GM04504 (cell line): ENCODE measurements around the gene CFAP251.
"Not testable (repeated sequence)": the region's sequence is repeated elsewhere in the genome, so short reads cannot be mapped to it uniquely, and the experiment has no call there.

Experiments used
- DNase-seq: peaks from one replicate; pipeline ENCODE4 v3.0.0-alpha.2; 2012; ENCODE audit warnings: low read depth

CFAP251 gene

DNA sequence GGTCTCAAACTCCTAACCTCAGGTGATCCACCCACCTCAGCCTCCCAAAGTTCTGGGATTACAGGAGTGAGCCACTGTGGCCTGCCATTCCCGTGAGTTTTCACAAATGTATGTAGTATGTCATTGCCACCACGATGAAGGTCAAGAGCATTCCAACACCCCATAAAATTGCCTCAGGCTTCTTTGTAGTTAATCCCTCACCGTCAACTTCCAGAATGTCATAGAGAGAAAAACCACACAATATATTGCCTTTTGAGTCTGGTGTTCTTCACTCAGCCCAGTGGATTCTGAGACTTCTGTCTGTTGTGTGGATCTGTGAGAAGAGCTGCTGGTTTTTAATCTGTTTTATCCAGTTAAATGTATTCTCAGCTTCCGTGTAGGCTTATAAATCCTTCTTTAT lies 12.6 kb upstream of the CFAP251 start:
- no peak for DNase-seq

DNA sequence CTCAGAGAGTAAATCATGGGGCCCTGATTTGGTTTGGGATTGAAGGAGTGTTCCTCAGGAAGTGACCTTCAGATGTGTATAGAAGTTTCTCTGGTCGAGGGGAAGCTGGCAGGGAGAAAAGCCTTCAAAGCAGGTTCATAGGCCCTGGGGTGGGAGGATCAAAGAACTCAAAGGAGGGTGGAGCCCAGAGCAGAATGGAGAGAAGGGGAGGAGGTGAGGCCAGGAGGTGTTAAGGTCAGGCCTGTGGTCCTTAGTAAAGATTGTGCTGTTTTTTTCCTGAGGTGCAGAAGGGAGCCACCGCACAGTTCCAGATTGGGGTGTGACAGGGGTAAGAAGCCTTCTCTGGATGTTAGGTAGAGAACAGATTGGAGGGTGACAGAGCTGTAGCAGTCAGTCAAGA lies 9.7 kb upstream of the CFAP251 start:
- DNase-seq = no peak

DNA sequence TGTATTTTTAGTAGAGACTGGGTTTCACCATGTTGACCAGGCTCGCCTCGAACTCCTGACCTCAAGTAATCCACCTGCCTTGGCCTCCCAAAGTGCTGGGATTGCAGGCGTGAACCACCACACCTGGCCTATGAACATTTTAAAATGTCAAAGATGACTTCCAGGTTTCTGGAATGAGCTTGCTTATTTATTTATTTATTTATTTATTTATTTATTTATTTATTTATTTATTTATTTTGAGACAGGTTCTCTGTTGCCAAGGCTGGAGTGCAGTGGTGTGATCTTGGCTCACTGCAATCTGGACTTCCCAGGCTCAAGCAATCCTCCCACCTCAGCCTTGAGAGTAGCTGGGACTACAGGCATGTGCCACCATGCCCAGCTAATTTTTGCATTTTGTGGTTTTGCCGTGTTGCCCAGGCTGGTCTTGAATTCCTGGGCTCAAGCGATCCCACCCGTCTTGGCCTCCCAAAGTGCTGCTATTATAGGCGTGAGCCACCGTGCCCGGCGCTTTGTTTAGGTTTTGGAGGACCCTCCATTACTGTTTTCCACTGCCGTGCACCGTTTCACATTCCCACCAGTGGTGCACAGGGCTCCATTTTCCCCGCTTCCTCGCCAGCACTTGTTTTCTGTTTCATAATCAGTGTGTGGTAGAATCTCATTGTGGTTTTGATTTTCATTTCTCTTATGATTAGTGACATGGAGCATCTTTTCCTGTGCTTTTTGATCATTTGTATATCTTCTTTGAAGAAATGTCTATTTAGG lies 6.4 kb upstream of the CFAP251 start:
- DNase-seq = no peak

DNA sequence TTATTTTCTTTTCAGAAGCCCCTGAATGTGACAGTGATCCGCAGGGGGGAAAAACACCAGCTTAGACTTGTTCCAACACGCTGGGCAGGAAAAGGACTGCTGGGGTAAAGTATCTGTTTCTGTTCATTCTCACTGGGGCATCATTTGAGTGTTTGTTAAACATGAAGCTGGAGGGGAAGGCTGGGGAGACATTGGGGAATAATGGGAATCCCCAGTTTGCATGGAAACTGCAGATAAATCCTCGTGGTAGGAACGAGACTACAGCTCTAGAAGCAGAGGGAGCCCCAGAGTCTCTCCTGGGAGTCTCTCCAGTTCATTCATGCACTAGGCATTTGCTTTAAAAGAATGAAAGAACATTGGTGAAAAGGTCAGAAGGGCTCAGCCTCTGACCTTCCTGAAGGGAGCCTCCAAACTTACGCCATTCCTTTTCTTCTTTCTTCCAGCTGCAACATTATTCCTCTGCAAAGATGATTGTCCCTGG lies 2.5 kb upstream of the CFAP251 start:
- no peak for DNase-seq

DNA sequence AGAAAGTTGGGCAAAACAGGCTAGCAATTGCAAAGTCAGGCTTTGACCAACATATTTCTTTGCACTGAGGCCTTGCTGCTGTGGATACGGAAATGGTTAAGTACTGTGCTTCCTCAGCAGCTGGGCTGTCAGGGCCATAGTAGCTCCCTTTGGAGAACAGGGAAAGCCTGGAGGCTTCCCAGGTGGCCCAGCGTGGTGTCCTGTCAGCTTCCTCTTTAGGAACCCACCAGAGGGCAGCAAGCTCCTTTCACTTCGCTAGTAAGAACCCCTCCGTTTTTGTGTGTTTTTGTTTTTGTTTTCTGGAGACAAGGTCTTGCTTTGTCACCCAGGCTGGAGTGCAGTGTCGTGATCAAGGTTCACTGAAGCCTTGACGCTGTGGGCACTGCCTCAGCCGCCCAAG lies 1.7 kb upstream of the CFAP251 start:
- no peak for DNase-seq

DNA sequence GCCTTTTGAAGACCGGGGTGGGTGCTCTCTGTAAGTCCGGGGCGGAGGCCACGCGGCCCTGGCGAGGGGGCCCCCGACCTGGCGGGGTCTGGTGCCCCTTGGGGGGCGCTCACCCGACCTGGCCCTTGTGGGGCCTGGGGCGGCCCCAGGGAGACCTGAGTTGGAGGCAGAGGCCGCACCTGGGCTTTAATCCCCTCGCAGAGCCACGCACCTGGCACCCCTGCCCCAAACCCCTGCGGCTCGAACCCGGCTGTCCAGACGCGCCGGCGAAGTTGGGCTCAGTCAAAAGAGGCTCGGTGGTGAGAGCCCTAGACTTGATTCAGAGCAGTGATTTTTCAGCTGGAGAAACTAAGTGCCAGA lies 267 bp downstream of the CFAP251 start:
- no peak for DNase-seq

DNA sequence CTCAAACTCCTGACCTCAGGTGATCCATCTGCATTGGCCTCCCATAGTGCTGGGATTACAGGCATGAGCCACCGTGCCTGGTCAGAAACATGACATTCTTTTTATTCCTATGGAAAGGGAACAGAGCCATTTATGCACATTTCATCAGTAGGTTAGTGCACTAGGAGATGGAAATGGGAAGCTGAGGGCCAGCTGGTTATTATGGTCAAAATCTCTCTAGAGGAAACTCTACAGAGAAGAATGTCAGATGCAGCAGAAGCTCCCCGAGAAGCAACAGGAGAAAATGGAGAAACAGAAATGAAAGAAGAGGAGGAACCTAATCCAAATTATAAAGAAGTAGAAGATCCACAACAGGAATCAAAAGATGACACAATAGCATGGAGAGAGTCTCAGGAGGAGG lies 2.7 kb downstream of the CFAP251 start:
- DNase-seq = no peak

DNA sequence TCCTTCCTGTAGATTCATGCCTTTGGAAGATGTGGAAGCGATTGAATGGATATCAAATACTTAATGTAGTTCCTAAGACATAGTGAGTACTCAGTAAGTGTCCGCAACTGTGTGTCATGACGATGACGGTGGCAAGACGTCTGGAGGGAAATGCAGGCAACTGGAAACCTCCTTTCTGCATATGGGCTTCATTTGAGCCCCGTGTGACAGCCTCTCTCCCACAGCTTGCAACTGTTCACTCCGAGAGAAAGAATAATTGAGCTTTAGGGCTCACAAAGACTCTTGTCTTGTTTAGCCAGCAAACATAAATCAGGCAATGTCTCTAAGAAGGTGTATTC lies 6.9 kb downstream of the CFAP251 start:
- DNase-seq = peak; percentile 62

DNA sequence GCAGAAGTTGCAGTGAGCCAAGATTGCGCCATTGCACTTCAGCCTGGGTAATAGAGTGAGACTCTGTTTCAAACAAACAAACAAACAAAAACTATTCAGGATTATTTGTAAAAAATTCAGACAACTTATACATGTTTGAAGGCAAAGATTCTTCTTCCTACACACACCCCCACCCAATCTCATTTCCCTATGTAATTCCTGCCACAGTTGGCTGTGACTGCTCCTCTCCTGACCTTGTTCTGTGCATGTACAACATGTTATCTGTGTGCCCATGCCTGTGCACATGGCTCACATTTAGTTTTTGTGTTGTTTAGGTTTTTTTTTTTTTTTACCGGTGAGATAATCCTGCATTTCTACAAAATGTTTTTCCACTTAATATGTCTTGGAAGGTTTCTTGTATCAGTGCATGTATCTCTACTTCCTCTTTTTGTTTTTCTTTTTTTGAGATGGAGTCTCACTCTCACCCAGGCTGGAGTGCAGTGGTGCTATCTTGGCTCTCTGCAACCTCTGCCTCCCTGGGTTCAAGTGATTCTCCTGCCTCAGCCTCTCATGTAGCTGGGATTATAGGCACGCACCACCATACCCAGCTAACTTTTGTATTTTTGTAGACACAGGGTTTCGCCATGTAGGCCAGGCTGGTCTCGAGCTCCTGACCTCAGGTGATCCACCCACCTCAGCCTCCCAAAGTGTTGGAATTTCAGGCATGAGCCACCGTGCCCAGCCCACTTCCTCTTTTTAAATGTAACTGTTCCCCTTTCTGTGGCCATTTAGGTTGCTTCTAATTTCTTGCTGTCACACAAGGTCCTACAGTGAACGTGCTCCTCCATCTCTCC lies 8.7 kb downstream of the CFAP251 start:
- DNase-seq = no peak

DNA sequence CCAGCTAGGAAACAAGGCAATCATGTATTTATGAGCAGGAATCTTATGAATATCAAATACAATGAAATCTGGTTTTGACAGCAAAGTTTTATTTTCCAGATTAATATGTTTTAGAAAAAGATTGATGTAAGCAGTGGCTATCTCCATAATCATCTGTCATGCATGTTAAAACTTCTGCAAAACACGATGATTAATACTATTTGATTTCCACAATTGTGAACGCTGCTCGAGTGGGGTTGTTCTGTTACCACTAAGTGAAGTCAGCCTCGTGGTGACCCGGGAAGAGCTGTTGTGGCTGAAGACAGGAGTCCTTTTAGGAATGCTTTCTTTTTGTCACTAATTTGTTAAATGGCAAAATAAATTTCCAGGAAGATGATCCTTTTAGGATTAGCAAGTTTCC lies 9.4 kb downstream of the CFAP251 start:
- no peak for DNase-seq

DNA sequence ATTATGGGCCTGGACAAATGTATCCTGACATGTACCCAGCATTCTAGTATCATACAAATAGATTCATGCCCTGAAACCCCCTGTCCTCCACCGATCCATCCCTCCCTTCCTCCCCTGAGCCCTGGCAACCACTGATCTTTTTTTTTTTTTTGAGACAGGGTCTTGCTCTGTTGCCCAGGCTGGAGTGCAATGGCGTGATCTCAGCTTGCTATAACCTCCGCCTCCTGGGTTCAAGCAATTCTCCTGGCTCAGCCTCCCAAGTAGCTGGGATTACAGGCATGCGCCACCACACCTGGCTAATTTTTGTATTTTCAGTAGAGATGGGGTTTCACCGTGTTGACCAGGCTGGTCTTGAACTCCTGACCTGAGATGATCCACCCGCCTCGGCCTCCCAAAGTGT lies 11.2 kb downstream of the CFAP251 start:
- DNase-seq = not testable (repeated sequence)

DNA sequence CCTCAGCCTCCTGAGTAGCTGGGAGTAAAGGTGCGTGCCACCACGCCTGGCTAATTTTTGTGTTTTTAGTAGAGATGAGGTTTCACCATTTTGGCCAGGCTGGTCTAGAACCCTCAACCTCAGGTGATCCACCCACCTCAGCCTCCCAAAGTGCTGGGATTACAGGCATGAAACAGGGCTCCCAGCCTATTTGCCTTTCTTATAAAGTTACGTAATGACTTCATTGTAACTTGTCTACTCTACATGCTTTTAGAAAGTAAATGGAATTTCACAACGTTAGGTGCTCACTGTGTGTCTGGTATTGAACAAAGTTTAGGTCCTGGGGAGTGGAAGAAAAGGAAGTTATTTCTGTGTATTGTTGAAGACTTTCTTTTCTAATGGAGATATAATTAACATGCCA lies 12.5 kb downstream of the CFAP251 start:
- DNase-seq = no peak

DNA sequence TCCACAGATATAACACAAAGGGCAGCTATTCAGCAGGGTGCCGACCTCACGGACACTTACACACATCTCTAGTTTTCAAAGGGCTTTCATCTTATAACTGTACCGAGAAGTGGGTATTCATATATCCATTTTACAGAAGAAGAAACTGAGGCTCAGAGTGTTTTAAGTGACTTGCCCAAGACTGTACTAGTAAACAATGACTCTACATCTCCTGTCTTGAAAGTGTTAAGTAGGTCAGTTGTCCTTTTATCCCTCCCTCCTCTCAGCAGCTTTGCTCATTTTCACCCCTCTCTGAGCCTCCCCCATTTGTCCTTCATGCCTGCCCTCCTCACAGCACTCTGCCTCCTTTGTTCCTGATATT lies 13.8 kb downstream of the CFAP251 start:
- DNase-seq = no peak

DNA sequence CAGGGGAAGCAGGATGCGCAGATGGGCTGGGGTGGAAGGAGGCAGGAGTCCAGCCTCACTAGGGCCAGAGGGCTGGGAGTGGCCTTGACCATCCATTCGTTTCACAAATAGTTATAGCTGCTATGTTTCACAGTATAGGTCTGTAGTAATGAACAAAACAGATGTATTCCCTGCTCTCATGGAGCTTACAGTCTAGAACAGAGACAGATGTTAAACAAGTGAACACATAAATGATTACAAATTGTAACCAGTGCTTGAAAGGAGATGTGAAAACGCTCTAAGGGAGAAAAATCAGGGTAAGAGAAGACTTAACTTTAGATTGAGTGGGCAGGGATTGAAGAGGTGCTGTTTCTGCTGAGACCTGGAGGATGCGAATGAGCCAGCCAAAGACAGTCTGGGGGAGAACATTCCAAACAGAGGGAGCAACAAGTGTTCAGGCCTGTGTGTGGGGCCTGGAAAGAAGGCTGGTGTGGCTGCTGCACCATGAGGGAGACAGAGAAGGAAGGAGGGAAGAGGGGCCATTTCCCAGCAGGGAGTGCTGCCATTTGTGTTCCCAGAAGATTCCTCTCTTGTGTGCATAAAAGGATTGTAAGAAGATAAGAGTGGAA lies 14.6 kb downstream of the CFAP251 start:
- DNase-seq = no peak

DNA sequence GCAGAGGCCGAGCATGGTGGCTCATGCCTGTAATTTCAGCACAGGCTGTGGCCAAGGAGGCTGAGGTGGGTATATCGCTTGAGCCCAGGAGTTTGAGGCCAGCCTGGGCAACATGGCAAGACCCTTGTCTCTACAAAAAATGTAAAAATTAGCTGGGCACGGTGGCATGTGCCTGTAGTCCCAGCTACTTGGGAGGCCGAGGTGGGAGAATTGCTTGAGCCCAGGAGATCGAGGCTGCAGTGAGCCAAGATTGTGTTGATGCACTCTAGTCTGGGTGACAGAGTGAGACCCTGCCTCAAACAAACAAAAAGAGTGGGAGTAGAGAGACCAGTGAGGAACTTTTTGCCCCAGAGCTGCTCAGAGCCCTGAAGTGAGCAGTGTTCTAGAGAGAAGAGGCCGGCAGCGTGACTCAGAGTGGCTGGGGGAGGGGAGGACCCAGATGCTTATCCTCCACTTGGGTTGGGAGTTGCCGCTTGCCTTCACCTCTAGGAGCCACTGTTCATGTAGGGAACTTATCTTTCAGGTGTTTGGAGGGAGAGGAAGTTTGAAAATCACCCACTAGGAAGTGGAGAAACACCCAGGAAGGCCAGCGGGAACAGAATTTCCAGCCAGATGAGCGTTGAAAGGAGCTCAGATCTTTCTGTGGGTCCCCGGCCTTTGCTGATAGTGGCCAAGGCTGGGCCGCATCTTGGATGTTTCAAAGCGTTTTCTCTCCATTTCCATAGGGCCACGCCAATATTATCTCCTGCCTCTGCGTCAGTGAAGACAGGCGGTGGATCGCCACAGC lies 15.3 kb downstream of the CFAP251 start:
- no peak for DNase-seq

DNA sequence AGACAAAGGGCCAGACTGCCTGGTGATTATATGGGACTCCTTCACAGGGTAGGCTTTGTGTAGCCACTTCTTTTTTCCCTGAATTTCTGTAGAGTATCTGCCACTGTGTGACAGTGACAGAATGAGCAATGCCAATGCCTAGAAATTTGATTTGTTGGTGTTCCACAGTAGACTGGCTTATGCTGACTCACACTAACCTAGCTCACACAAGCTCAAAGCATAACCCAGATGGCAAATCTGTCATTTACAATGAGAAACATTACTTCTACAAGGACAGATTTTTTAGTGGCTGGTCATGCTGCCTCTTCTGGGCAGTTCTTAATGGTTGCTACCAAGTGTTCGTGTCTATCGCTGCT lies 15.9 kb downstream of the CFAP251 start:
- no peak for DNase-seq

DNA sequence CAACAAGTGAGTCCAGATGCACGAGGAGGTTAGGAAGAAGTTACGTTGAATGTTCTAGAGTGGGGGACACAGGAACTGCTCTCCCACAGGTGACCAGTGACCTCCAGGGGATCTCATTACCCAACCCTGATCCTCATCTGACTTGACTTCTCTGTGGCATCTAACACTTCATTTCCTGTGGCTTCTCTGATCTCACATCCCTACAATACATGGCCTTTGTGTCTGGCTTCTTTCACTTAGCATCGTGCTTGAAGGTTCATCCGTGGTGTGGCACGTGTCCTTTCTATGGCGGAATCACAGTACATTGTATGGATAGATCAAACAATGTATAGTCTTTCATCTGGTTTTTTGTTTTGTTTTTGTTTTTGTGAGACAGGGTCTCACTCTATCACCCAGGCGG lies 19.3 kb downstream of the CFAP251 start:
- DNase-seq = no peak

DNA sequence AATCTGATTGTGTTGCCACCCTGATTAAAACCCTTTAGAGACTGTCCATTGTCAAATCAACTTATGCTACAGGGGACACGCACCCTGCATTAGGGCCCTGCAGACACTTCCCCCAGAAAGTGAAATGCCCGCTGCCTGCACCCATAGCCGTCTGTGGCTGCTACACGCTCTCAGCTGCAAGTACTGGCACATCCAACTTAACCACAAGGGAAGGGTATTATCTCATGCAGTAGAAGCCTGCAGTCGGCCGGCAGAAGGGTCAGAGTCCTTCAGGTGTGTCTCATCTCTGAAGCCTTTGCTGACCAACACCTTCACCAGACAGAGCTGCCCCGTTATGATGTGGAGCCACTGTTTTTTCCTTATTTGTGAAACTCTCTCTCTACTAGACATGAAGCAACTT lies 20.8 kb downstream of the CFAP251 start:
- DNase-seq = no peak

DNA sequence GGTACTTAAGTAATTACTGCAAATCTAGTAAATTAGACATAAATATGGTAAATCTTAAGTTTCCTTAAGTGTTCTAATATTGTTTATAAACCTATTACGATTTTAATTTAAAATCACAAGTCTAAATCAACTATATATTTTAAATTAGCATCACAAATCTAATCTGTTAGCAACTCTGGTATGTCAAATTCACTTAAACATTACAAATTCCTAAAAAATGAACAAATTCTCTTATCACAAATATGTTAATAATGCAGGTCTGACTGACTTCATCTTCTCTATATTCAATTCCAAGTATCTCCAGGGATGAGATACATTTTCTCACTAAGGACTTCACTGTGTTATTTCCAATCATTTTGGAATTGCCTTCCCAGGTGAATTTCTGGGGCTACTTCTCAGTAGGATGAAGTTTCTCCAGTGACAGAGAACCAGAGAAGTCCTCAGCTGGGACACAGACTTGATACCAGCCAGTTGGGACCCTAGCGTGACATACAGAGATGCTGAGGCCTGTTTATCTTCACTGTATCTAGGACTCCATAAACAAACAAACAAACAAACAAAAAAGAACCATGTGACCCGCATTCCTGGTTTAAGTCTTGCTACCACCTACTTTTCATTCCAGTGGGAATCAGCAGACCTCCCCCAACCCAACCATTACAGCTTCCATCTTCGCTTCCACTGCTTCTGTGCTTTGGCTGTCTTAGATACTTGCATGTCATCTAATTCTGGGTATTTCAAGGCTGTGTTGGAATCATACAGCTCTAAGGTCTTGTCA lies 21.8 kb downstream of the CFAP251 start:
- no peak for DNase-seq

DNA sequence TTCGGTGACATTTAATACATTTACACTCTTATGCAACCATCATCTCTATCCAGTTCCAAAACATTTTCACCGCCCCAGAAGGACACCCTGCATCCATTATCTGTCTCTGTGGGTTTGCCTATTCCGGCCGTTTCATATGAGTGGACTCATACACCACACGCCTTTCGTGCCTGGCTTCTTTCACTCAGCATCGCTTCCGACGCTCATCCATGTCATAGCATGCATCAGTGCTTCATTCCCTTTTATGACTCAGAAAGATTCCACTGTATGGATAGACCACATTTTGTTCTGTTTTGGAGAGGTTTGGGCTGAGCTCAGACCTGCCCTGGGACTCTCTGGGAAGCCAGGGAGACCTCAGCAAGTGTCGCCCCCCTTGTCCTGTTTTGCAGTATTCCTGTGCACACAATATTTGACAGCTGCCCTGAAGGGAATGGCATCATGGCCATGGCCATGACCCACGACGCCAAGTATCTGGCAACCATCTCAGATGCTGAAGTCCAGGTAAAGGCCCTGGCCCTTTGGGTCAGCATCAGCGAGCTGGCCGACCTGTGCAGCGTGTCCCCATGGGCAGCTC lies 23.8 kb downstream of the CFAP251 start:
- no peak for DNase-seq

DNA sequence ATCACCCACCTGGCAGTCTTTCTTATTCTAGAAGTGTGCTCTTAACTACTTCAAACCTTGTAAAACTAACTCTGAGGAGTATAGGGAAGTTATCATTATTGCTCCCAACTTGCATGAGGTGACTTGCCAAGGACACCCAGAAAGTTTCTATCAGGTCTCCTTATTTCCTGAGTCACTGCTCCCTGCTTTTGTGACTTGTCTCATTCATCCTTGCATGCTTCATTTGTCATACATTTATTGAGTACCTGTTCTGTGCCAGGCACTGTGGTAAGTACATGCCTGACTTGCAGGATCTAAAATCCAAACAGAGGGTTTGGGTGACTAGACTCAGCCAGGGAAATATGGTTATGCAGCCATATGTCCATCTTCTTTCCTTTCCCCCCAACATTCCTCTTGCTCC lies 25.5 kb downstream of the CFAP251 start:
- no peak for DNase-seq
